DOHH2 (cell line): ENCODE results near the gene TMEM39A.
A peak's percentile ranks its signal among the peaks of the same experiment; 100 is the strongest.

Source experiments
- H3F3A ChIP-seq: fragments of 200-600 bp; sonication (generic), shearing (Covaris generic); 2 replicates; pipeline ENCODE4 v1.6.0; 2016; ENCODE audit warnings: antibody characterized with exemption, mild to moderate bottlenecking; ENCODE audit not compliant: control insufficient read depth, insufficient read depth
- H3K27ac ChIP-seq: fragments of 200-600 bp; sonication (generic); 2 replicates; pipeline ENCODE4 v1.5.1; 2014; ENCODE audit warnings: low read depth, mild to moderate bottlenecking, low read length, moderate library complexity
- H3K27me3 ChIP-seq: fragments of 200-600 bp; sonication (generic); 2 replicates; pipeline ENCODE4 v1.6.1; 2014; ENCODE audit warnings: mild to moderate bottlenecking, low read length, mixed read lengths; ENCODE audit not compliant: control insufficient read depth
- H3K36me3 ChIP-seq: fragments of 200-600 bp; sonication (generic); 2 replicates; pipeline ENCODE4 v1.6.1; 2014; ENCODE audit warnings: mild to moderate bottlenecking, low read length, moderate library complexity, mixed read lengths; ENCODE audit not compliant: control insufficient read depth
- H3K4me1 ChIP-seq: fragments of 200-600 bp; sonication (generic); 2 replicates; pipeline ENCODE4 v1.6.1; 2014; ENCODE audit warnings: mild to moderate bottlenecking, low read length, mixed read lengths; ENCODE audit not compliant: control insufficient read depth
- H3K4me2 ChIP-seq: fragments of 200-600 bp; sonication (generic); 2 replicates; pipeline ENCODE4 v1.6.0; 2014; ENCODE audit warnings: mild to moderate bottlenecking, low read length, moderate library complexity
- H3K4me3 ChIP-seq: fragments of 200-600 bp; sonication (generic); 2 replicates; pipeline ENCODE4 v1.5.1; 2014; ENCODE audit warnings: mild to moderate bottlenecking, low read length, mixed read lengths
- H3K79me2 ChIP-seq: fragments of 200-600 bp; sonication (generic); 2 replicates; pipeline ENCODE4 v1.6.1; 2014; ENCODE audit warnings: mild to moderate bottlenecking, low read length, mixed read lengths; ENCODE audit not compliant: control insufficient read depth
- H3K9me2 ChIP-seq: fragments of 200-600 bp; sonication (generic); replicated peaks from 2 replicates; pipeline ENCODE4 v1.6.1; 2014; ENCODE audit warnings: mild to moderate bottlenecking, low read length, mixed read lengths; ENCODE audit not compliant: control insufficient read depth
- H3K9me3 ChIP-seq: fragments of 200-600 bp; sonication (generic); 2 replicates; pipeline ENCODE4 v1.6.1; 2014; ENCODE audit warnings: antibody characterized with exemption, low read length, mixed read lengths; ENCODE audit not compliant: control insufficient read depth, insufficient read depth
- H4K20me1 ChIP-seq: fragments of 200-600 bp; sonication (generic); 2 replicates; pipeline ENCODE4 v1.6.0; 2014; ENCODE audit warnings: low read depth, mild to moderate bottlenecking, antibody characterized with exemption, low read length, moderate library complexity; ENCODE audit not compliant: control insufficient read depth, insufficient read depth
- EZH2phosphoT487 ChIP-seq: fragments of 200-600 bp; sonication (generic); IDR thresholded peaks from 2 replicates; pipeline ENCODE4 v1.6.1; 2017; ENCODE audit warnings: borderline replicate concordance, mild to moderate bottlenecking, antibody characterized with exemption, low read length, moderate library complexity, mixed read lengths
- TF ChIP-seq, protein P1 (sequence below): fragments of 200-600 bp; sonication (generic); IDR thresholded peaks from one replicate; pipeline ENCODE4 v1.5.1; 2014; ENCODE audit warnings: antibody characterized with exemption, mild to moderate bottlenecking, low read depth, low read length; ENCODE audit not compliant: poor library complexity, severe bottlenecking

TMEM39A gene

DNA sequence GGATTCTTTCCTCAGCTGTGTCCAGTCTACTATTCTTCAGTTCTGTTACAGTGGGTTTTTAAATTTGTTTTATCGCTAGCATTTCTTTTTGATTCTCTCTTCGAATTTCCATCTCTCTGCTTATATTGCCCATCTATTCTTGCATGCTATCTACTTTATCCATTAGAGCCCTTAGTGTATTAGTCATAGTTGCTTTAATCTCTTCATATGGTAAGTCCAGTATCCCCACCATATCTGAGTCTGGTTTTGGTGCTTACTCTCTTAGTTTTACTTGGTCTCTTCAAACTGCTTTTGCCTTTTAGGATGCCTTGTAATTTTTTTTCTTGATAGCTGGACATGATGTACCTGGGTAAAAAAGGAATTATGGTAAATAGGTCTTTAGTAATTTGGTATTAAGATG lies 44.0 kb upstream of the TMEM39A start:
- Histone ChIP-seq H3F3A (no peaks in the 10 kb centered on the region; the same call in 1 of the 2 replicates), H3K4me2 (no peak overlapping the region), H3K4me3 (no peak overlapping the region), H3K36me3 (peaks cover 82% of the 10 kb centered on the region), H3K79me2 (peaks cover 21% of the 10 kb centered on the region), H3K9me2 (no peaks in the 10 kb centered on the region), H4K20me1 (no peaks in the 10 kb centered on the region), H3K4me1 (no peaks in the 10 kb centered on the region), H3K27ac (no peak overlapping the region), H3K27me3 (no peaks in the 10 kb centered on the region), H3K9me3 (no peaks in the 10 kb centered on the region)
- TF ChIP-seq, protein P1, sequence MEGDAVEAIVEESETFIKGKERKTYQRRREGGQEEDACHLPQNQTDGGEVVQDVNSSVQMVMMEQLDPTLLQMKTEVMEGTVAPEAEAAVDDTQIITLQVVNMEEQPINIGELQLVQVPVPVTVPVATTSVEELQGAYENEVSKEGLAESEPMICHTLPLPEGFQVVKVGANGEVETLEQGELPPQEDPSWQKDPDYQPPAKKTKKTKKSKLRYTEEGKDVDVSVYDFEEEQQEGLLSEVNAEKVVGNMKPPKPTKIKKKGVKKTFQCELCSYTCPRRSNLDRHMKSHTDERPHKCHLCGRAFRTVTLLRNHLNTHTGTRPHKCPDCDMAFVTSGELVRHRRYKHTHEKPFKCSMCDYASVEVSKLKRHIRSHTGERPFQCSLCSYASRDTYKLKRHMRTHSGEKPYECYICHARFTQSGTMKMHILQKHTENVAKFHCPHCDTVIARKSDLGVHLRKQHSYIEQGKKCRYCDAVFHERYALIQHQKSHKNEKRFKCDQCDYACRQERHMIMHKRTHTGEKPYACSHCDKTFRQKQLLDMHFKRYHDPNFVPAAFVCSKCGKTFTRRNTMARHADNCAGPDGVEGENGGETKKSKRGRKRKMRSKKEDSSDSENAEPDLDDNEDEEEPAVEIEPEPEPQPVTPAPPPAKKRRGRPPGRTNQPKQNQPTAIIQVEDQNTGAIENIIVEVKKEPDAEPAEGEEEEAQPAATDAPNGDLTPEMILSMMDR, result no peak
- TF ChIP-seq EZH2phosphoT487, result no peak

- no peak overlapping the region for H3K4me3 ChIP-seq
- H3K9me3 ChIP-seq, result no peaks in the 10 kb centered on the region
- TF ChIP-seq, protein P1, result no peak
- no peak for TF ChIP-seq EZH2phosphoT487
- H3K36me3 ChIP-seq, result peaks cover 82% of the 10 kb centered on the region
- no peak overlapping the region for H3K4me2 ChIP-seq
- no peaks in the 10 kb centered on the region for H3K9me2 ChIP-seq
- no peaks in the 10 kb centered on the region; the same call in 1 of the 2 replicates for H3F3A ChIP-seq
- no peaks in the 10 kb centered on the region for H3K27me3 ChIP-seq
- H3K79me2 ChIP-seq, result peaks cover 24% of the 10 kb centered on the region
- H3K27ac ChIP-seq, result no peak overlapping the region
- no peaks in the 10 kb centered on the region for H4K20me1 ChIP-seq
- no peaks in the 10 kb centered on the region for H3K4me1 ChIP-seq
These were observed 43.2 kb upstream of the TMEM39A start for GRCh38 chr3:119506631-119507030.

DNA sequence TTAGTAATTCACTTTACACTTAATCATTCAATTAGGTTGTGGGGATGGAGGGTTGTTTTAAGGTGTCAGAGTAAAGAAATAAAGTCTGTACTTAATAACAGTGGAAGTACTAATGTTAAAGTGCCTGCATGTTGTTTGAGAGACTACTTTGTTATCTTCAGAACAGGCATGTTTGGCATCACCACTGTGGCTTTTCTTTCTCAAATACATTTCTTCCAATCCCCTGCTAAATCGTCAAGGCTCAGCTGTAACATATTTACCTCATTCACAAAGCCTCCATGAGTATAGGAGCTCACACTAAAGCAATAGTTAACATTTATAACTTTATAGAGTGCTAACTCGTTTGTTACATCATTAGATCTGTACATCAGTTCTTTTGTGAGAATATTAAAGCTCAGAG lies 37.5 kb upstream of the TMEM39A start:
- H3K4me1 ChIP-seq, result peaks cover 28% of the 10 kb centered on the region
- H4K20me1 ChIP-seq, result no peaks in the 10 kb centered on the region
- peak overlapping the region; percentile 83 for H3K4me2 ChIP-seq
- no peaks in the 10 kb centered on the region for H3K9me3 ChIP-seq
- H3K4me3 ChIP-seq, result peak overlapping the region; percentile 92
- no peak overlapping the region for H3K27ac ChIP-seq
- no peaks in the 10 kb centered on the region for H3F3A ChIP-seq
- TF ChIP-seq, protein P1, result no peak
- no peak for TF ChIP-seq EZH2phosphoT487
- H3K27me3 ChIP-seq, result no peaks in the 10 kb centered on the region
- H3K79me2 ChIP-seq, result peaks cover 60% of the 10 kb centered on the region
- H3K9me2 ChIP-seq, result no peaks in the 10 kb centered on the region
- H3K36me3 ChIP-seq, result peaks cover 60% of the 10 kb centered on the region

DNA sequence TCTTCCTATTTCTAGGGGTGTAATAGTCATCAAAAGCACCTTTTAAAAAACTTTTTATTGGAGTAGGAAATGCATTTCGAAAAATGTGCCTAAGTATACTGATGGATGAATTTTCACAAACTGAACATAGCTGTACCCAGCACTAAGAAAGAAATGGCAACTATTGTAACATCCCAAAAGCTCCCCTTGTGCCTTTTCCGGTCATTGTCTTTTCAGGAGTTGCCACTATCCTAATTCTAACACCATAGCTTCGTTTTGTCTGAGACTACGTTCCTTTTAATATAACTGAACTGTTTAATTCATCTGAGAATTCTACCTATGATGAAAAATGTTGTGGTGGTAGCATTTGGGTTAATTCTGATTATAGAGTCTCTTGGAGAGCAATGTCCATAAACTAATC lies 36.9 kb upstream of the TMEM39A start:
- H4K20me1 ChIP-seq, result no peaks in the 10 kb centered on the region
- H3K9me2 ChIP-seq, result no peaks in the 10 kb centered on the region
- H3F3A ChIP-seq, result no peaks in the 10 kb centered on the region
- H3K27me3 ChIP-seq, result no peaks in the 10 kb centered on the region
- peaks cover 28% of the 10 kb centered on the region for H3K4me1 ChIP-seq
- no peaks in the 10 kb centered on the region for H3K9me3 ChIP-seq
- H3K27ac ChIP-seq, result no peak overlapping the region
- H3K4me3 ChIP-seq, result peak overlapping the region; percentile 92
- H3K4me2 ChIP-seq, result peak overlapping the region; percentile 83
- peaks cover 54% of the 10 kb centered on the region for H3K36me3 ChIP-seq
- H3K79me2 ChIP-seq, result peaks cover 60% of the 10 kb centered on the region
- TF ChIP-seq EZH2phosphoT487, result no peak
- TF ChIP-seq, protein P1, result no peak
